ENCODE data around the gene ZCWPW1. TPM values are rescaled to one million over a fixed set of nuclear protein-coding genes. Genes with fewer than 3 reads are reported as not detected.
"Not testable (repeated sequence)": the region's sequence is repeated elsewhere in the genome, so short reads cannot be mapped to it uniquely, and the experiment has no call there.

ZCWPW1 gene
- total and polyA plus RNA-seq, 2 experiments from 2014 or later: 0.59 to 2.7 TPM

GRCh38 chr7:100364480-100364879 is 64.0 kb downstream of the ZCWPW1 start (continued):
- TF ChIP-seq STAT1 (IDR thresholded peaks at IDR 0.05; ENCODE audit: unreplicated experiment): no peak
- no peak for TF ChIP-seq EZH2 (IDR thresholded peaks at IDR 0.05; ENCODE audit: low read depth, unreplicated experiment)
- TF ChIP-seq ETS1 (IDR thresholded peaks at IDR 0.05): no peak
- no peak for TF ChIP-seq CTCF (conservative IDR thresholded peaks at IDR 0.05; ENCODE audit: low read depth in 2 of 2)
- no peak for TF ChIP-seq CREB1 (CRISPR knock-in tag; IDR thresholded peaks at IDR 0.05; ENCODE audit: low read depth)
- TF ChIP-seq JUNB (IDR thresholded peaks at IDR 0.05; ENCODE audit: unreplicated experiment): no peak
- no peak for TF ChIP-seq REST (IDR thresholded peaks at IDR 0.05; ENCODE audit: unreplicated experiment)
- no peak for TF ChIP-seq NANOG (IDR thresholded peaks at IDR 0.05; ENCODE audit: borderline replicate concordance)
- TF ChIP-seq ZNF114 (CRISPR knock-in tag; IDR thresholded peaks at IDR 0.05): no peak

GRCh38 chr7:100363797-100364196 is 64.7 kb downstream of the ZCWPW1 start:
- H3K36me3 ChIP-seq (ENCODE audit: insufficient read depth): peaks cover 21% of the 10 kb centered on the region
- not testable (repeated sequence) for H3K4me3 ChIP-seq; ATAC-seq; H3K4me3 Mint-ChIP-seq; H3K9me2 ChIP-seq (ENCODE audit: insufficient read depth); H3K27ac Mint-ChIP-seq; H3K79me2 ChIP-seq (replicated peaks; ENCODE audit: insufficient read depth); H3K4me2 ChIP-seq; H3K27ac ChIP-seq (ENCODE audit: low read depth); H3K27me3 ChIP-seq (ENCODE audit: insufficient read depth); H3F3A ChIP-seq (replicated peaks; ENCODE audit: low read depth); H2AFZ ChIP-seq; H3K4me1 ChIP-seq (ENCODE audit: insufficient read depth); DNase-seq (ENCODE audit: low spot score); H3K9me3 Mint-ChIP-seq; H4K20me1 ChIP-seq (replicated peaks; ENCODE audit: insufficient read depth)
- peaks cover 12% of the 10 kb centered on the region; the same call in 2 of the 3 replicates for H3K4me1 Mint-ChIP-seq
- peaks cover 13% of the 10 kb centered on the region for H3K27me3 Mint-ChIP-seq (ENCODE audit: insufficient read depth, low read depth, poor library complexity)
- peaks cover 66% of the 10 kb centered on the region for H3K36me3 Mint-ChIP-seq (ENCODE audit: low read depth)

Measured in GM23338 (cell line).